GM23338 (cell line): ENCODE data around the gene GRIK5.

Experiments
- EZH2 ChIP-seq: fragments of 200-600 bp; sonication (generic); IDR thresholded peaks from one replicate; pipeline ENCODE4 v1.8.0; 2017; ENCODE audit warnings: antibody characterized with exemption, mild to moderate bottlenecking, low read depth; ENCODE audit not compliant: unreplicated experiment
- POLR2AphosphoS5 ChIP-seq: IDR thresholded peaks from 2 replicates; pipeline ENCODE4 v1.6.1; 2016; ENCODE audit warnings: antibody characterized with exemption, low read depth
- TF ChIP-seq, protein P1 (sequence below): IDR thresholded peaks from one replicate; pipeline ENCODE4 v1.6.1; 2018; ENCODE audit warnings: antibody characterized with exemption; ENCODE audit not compliant: unreplicated experiment

DNA sequence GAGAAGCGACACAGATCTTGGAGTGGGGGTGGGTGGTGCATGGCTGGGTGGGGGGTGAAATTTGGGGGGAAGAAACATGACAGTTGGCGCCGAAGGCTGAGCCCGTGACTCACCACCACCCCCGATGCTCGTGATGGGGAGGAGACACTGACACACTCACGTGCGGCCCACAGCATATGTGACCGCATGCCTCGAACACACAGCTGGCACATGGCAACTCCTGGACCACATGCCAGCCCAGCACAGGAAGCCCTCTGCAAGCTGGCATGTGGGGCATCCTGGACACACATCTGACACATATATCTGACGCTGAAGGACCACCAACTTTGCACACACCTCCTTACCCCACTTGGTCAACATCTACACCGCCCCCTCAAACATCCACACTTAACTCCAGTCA lies 1.2 kb upstream of the GRIK5 start:
- TF ChIP-seq POLR2AphosphoS5 = no peak
- TF ChIP-seq, protein P1, sequence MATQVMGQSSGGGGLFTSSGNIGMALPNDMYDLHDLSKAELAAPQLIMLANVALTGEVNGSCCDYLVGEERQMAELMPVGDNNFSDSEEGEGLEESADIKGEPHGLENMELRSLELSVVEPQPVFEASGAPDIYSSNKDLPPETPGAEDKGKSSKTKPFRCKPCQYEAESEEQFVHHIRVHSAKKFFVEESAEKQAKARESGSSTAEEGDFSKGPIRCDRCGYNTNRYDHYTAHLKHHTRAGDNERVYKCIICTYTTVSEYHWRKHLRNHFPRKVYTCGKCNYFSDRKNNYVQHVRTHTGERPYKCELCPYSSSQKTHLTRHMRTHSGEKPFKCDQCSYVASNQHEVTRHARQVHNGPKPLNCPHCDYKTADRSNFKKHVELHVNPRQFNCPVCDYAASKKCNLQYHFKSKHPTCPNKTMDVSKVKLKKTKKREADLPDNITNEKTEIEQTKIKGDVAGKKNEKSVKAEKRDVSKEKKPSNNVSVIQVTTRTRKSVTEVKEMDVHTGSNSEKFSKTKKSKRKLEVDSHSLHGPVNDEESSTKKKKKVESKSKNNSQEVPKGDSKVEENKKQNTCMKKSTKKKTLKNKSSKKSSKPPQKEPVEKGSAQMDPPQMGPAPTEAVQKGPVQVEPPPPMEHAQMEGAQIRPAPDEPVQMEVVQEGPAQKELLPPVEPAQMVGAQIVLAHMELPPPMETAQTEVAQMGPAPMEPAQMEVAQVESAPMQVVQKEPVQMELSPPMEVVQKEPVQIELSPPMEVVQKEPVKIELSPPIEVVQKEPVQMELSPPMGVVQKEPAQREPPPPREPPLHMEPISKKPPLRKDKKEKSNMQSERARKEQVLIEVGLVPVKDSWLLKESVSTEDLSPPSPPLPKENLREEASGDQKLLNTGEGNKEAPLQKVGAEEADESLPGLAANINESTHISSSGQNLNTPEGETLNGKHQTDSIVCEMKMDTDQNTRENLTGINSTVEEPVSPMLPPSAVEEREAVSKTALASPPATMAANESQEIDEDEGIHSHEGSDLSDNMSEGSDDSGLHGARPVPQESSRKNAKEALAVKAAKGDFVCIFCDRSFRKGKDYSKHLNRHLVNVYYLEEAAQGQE = no peak
- no peak for TF ChIP-seq EZH2
